ENCODE results near the gene MEX3D.

MEX3D gene

DNA sequence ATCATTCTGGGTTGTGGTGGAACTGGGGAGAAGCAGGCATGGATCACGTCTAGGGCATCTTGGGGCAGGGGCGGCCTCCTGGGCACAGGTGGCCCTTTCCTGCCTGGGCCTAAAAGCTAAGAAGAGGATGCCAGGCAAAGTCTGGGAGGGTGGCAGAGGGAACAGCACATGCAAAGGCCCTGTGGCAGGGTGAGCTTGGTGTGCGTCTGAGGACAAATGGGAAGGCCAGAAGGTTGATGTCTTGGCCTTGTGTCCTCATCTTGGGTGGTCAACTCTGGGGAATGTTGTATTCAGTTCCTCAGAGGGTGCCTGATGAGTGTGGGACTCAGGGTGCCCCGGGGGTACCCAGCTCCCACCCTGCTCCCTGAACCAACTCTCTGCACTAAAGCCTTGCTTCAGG, 49.7 kb downstream of the MEX3D start:
- DNase-seq (ENCODE audit: low spot score): no peak

DNA sequence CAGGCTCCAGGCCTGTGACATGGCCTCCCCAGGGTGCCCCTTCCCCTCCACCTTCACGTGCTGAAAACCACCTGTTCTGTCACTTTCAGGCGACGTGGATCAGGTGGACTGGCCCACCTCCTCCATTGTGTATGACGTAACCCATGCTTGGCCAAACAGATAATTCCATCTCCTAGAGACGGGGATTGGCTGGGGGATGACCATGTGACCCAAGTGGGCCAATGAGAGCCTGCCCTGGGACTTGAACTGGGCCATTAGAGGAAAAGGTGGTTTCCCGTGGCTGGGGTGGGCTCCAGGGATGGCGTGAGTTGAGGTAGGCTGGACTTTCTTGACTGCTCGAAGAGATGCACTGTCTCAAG, 51.8 kb downstream of the MEX3D start:
- no peak for DNase-seq (ENCODE audit: low spot score)

DNA sequence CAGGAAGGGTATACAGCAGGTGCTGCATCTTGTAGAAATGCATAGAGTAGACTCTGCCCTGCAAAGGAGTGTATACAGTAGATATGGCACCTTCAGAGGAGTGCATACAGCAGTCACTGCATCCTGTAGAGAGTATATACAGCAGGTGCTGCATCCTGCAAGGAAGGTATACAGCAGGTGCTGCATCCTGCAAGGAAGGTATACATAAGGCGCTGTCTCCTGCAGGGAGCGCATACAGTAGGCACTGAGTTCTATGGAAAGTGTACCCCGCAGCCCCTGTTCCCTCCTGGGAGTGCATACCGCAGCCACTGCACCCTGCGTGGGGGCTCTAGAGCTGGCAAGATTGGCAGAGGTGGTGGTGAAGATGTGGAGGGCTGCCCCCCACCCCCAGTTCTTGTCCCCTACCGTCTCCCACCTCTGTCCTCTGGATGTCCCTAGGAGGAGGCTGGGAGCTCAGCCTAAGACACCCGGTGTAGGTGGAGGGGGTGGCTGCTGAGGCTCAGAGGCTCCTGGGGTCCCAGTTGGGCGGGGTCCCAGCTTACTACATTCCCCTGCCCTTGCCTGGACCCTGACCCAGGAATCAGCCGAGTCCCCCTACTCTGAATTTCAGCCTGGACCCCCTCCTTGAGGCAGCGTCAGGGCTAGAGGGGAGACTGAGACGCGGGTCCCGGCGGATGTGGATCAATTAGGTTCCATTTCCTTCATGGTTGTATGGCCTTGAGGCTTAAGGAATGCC, 53.0 kb downstream of the MEX3D start:
- no peak for DNase-seq (ENCODE audit: low spot score)

DNA sequence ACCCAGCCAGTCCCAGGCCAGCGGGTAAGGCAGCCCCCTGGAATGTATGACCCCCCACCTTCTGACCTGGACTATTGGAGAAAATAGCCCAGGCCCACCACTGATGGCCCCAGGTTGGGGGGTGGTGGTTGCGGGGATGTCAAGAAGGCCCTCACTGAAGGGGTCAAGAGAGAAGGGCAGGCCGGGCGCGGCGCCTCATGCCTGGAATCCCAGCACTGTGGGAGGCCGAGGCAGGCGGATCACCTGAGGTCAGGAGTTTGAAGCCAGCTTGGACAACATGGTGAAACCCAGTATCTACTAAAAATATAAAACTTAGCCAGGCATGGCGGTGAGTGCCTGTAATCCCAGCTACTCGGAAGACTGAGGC, 53.8 kb downstream of the MEX3D start:
- DNase-seq (ENCODE audit: low spot score): no peak

DNA sequence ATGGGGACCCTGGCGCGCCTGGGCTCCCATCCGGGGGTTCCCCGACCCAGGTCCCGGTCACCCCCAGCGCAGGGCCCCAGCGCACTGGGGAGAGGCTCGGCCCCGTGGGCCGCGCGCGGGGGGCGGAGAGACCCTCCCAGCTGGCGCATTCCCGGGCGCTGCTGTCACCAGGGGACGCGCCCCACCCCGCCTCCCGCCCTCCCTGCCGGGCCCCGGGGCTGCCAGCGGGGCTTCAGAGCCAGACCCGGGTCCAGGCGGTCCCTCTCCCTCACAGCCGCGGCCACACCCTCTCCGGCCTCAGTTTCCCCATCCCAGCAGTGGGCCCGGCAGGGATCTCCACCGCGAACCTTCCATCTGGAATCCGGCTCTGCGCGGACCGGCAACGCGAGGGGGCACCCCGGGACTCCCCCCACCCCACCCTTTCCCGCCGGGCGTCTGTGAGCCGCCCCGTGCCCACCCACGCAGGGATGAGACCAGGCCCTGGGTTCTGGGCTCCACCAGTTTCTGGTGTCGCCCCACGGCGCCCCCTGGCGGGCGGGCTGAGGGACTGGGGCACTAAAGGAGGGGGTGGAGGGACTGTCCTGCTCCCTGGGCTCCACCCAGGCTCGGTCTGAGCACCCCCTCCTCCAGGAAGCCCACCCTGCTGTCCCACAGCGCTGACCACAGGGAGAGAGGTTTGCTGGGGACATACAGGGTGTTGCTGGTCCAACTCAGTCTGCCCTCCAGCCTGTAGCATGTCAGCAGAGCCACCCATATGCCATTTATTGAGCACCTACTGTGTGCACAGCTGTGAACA, 54.4 kb downstream of the MEX3D start:
- DNase-seq (ENCODE audit: low spot score): peak; percentile 82

DNA sequence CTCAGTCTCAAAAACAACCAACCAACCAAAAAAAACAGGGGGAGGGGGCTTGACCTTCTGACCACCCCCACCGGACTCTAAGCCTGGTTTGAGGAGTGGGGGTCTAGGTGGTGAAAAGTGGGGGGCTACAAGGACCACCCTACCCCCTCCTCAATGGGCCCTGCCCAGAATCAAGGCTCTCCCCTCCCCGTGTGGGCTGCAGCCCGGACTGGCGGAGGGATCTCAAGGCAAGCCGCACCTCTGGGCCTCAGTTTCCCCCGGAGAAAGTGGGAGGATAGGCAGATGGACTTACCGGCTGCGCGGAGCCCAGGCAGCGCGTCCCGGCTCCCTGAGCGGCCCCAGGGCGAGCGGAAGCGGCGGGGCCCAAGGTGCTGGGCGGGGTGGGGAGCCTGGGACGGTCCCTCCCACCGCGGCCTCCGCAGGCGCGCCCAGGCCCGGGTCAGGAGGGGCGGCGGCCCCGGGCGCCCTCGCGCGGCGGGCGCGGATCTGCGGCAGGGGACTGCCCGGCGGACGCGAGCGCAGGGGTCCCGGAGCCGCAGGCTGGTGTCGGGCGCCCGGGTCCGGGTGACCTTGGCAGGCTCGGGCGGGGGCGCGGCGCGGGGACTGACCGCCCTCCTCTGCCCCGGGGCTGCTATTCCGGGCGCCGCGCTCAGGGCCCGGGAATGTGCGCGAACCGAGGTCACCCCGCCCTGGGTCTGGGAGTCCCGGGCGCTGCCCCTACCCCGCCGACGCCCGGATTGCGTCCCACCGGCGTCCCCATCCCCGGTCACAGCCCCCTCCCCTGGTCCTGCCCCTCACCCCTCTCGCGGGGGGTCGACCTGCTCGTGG, 55.2 kb downstream of the MEX3D start, which contains the start of gene ADAMTSL5:
Gene ADAMTSL5 (minus strand): TSS at position 349 of the 828 bp plus-strand sequence. CDS start 2,076 bp downstream, outside the sequence.
- peak; percentile 82 for DNase-seq (ENCODE audit: low spot score)

DNA sequence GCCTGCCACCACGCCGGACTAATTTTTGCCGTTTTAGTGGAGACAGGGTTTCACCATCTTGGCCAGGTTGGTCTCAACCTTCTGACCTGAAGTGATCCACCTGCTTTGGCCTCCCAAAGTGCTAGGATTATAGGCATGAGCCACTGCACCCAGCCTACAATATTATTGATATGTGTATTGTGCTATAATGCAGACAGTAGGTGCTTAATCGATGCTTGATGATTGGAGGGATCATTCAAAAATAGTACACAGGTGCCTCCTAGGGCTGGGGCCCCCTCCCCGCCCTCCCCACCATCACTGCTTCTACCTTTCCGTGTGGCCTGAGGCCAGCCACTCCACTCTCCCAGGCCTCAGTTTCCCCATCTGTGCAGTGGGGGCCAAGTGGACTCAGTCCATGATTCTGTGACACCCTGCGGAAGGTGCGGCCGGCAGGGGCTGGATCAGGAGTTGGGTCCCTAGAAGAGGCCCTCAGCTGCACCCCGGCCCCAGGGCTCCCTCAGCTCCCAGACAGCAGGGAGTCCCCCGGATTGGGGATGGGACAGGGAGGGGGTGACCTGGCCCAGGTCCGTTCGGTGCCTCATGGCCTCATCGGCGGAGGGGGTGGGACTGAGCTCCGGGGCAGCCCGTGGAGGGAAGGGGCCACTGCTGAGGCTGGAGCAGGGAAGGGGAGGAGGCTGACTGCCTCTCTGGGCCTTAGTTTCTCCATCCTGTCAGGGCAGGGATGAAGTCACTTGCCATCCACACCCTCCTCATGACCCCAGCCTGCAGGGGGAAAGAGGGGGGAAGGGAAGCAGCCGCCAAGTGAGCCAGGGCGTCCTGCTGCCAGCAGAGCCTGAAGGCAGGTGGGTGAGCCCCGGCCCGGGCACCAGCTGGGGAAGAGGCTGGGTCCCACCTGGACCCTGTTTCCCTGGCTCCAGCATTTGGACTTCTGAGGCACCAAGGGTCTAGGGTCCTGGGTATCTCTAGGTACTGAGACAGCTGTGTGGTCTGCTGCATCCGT, 56.5 kb downstream of the MEX3D start:
- DNase-seq (ENCODE audit: low spot score): no peak

DNA sequence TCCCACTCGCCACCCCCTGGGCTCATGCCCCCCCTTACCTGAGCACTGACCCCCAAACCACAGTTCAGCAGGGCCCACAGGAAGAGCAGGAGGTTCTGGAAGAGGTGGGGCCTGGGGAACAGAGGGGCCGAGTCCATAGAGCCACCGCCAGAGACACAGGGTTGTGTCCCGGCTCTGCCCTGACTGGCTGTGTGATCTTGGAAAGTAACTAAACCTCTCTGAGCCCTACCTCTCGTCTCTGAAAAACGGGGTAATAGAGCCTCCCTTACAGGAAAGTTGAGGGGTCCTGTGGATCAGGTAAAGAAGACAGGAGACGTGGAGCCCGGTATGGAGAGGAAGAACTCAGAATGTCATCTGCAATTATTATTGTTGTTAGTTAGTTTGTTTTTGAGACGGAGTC, 57.3 kb downstream of the MEX3D start:
- no peak for DNase-seq (ENCODE audit: low spot score)

DNA sequence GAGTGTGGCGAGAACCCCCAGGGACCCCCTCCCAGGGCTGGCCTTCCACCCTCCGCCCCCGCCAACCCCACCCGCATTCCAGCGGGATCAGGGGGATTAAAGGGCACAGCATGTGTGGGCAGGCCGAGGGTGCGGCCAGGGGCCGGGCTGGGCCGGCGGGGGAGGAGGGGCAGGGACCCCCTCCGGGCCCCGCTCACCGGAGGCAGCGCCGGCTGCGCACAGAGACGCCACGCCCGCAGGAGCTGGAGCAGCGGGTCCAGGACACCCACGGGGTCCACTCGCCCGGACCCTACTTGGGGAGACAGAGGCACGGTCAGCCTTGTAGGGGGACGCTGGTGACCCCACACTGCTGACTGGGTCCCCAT, 57.7 kb downstream of the MEX3D start:
- DNase-seq (ENCODE audit: low spot score): no peak

DNA sequence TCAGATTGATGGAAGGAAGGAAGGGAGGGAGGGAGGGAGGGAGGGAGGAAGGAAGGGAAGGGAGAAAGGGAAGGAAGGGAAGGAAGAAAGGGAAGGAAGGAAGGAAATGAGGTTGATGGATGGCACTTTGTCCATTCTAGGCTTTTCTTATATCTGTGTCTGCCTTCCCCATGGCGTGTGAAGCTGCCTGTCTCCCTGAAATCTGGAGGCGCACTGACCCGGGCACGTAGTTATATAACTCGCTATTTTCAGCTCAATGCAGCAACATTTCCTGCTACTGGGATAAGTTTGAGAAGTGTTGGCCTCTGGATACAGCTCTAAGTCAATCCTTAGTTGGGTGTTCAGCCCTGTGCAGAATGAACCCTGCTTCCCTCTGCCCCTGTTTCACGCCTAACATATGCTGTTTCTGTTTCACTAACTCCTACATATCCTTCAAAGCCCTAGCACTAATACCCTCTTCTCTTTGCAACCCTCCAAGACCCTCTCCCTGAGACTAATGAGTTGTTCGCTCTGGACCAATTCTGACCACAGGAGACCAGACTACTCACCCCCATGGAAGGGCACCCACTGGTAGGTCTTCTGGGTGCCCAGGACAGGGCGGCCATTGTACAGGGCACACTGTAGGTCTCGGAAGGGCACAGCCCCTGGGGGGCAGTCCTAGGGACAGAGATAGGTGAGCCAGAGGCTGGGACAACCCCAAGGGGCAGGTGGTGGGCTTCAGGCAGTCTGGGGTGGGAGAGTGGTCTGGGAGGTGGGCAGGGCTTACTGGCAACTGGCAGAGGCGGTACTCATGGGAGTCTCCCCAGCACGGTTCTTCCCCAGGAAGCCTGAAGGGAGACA, 58.3 kb downstream of the MEX3D start:
- no peak for DNase-seq (ENCODE audit: low spot score)

DNA sequence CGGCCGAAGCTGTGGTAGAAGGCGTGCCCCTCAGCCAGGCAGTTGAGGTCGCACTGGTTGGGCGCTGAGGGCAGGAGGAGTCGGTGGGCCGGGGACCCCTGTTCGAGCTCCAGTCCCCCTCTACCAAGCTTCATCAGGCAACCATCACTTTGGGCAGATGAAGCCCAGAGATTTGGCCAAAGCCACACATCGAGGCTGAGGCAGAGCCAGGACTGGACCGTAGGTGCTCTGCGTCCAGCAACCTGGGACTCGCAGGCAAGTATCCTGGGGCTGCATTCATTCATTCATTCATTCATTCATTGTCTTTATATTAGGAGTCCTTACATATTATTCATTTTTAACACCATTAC, 59.6 kb downstream of the MEX3D start:
- no peak for DNase-seq (ENCODE audit: low spot score)

DNA sequence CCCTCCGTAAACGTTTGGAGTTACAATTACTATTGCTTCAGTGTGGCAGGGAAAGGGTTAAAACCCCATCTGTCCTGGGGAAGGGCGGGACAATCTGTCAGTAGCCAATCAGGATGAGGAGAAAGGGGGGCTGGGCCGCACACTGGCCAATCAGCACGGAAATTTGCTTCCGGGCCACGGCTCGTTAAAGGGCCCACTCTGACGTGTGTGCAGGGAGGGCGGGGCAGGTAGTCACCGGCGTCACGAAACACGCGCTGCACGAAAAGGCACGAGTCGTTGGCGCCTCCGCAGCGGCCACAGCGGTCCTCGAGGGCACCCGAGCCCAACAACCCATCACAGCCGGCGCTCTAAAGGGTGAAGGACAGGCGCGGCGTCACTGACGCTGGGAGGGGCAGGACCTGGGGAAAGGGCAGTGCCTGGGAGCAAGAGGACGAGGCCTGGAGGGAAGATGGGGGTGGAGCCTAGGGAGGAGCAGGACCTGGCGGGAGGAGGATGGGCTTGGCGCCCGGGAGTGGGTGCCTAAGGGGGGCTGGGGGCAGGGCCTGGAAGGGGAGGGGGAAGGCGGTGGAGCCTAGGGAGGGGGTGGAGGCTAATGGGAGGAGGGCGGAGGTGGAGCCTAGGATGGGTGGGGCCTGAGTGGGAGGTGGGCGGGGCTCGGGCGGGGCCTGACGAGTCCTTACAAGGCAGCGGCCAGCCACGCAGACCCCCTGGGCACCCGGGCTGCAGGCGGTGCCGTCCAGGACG, 60.2 kb downstream of the MEX3D start:
- DNase-seq (ENCODE audit: low spot score): peak; percentile 100

DNA sequence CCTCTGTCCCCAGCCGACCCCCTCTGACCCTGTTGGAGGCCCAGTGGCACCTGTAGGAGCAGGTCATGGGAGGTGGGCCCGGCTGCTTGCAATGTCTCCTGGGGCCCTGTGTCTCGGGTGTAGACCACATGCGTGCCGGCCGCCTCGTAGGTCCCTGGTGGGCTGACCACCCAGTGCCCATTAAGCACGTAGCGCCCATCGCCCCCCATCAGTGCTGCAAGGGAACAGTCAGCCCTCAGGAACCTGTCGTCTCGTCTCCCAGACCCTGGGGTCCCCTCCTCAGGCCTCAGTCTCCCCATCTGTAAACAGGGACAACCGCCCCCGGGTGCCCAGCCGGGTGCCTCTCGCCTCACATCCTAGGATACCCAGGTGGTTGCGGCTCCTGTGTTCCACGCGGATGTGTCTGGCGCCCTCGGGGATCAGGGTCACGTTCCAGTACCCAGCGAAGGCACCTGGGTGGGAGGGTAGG, 60.9 kb downstream of the MEX3D start:
- DNase-seq (ENCODE audit: low spot score): no peak

DNA sequence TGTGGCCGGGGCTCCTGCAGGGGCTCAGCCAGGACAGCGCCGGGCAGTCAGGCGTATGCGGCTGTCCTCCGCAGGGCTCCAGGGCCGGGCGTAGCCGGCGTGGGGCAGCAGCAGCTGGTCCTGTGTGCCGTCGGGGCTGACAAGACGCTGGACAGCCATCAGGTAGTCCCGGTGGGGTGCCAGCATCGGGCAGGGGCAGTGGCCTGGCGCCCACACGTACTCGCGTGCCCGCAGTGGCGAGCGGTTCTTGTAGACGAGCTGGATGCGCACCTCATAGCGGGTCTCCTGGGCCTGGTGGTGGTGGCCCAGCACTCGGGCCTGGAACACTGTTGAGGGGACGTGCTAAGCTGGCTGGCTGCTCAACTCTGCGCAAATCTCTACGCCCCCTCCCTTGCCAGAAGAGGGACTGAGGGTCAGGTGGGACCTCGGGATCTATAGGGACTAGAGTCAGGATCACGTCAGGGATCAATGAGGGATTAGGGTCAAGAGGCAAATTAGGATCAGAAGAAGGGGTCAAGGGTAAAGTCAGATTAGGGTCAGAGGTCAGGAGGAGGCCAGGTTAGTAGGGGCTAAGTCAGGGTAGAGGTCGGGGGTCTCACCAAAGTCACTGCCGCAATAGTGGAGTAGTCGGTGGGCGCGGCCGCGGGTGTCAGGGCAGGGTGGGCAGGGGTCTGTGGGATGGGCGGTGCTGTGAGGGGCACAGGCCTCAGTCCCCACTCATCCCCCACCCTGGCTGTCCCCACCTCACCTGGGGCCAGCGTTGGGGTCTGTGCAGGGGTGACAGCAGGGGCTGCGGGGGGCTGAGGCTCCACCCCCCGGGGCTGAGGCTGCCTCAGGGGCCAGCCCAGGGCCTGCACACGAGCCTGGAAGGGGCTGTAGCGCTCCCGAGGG, 61.9 kb downstream of the MEX3D start:
- no peak for DNase-seq (ENCODE audit: low spot score)

DNA sequence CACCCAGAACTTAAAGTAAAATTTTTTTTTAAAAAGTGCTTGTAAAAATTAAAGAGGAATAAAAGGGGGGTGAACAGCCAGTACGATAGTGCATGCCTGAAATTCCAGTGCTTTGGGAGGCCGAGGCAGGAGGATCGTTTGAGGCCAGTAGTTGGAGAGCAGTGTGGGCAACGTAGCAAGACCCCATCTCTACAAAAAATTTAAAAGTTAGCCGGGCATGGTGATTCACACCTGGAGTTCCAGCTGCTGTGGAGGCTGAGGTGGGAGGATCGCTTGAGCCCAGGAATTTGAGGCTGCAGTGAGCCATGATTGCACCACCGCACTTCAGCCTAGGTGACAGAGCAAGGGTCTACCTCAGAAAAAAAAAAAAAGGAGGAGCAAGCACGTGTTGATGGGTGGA, 63.1 kb downstream of the MEX3D start:
- DNase-seq (ENCODE audit: low spot score): no peak
